HEK293T (cell line): ENCODE data around the gene ZNF155.

Experiments
- CTCF ChIA-PET: fragments of 350-600 bp; formaldehyde crosslinking; extraction: SDS; loops from one replicate; lab custom pipeline; 2021; ENCODE audit warnings: antibody characterized with exemption, inconsistent platforms; lab: Yijun Ruan, JAX
- POLR2A ChIA-PET: fragments of 350-600 bp; formaldehyde crosslinking; extraction: SDS; loops from one replicate; lab custom pipeline; 2020; ENCODE audit warnings: antibody characterized with exemption, inconsistent platforms; lab: Yijun Ruan, JAX
- DNase-seq: peaks from one replicate; pipeline ENCODE4 v3.0.0; 2012; ENCODE audit warnings: mixed read lengths; ENCODE audit errors: extremely low spot score
- ARNT ChIP-seq: fragments of 450-650 bp; IDR thresholded peaks from 2 replicates; pipeline ENCODE4 v1.6.1; 2017; ENCODE audit warnings: mild to moderate bottlenecking
- BHLHE40 ChIP-seq: fragments of 450-650 bp; IDR thresholded peaks from 2 replicates; pipeline ENCODE4 v1.6.1; 2016; ENCODE audit warnings: mild to moderate bottlenecking, moderate library complexity, borderline replicate concordance
- CTBP1 ChIP-seq: fragments of 450-650 bp; IDR thresholded peaks from 2 replicates; pipeline ENCODE4 v1.6.1; 2016; ENCODE audit warnings: borderline replicate concordance
- ELF4 ChIP-seq: fragments of 450-650 bp; IDR thresholded peaks from 2 replicates; pipeline ENCODE4 v1.6.1; 2017; ENCODE audit warnings: antibody characterized with exemption
- FOXA1 ChIP-seq: fragments of 450-650 bp; IDR thresholded peaks from 2 replicates; pipeline ENCODE4 v1.6.1; 2016; ENCODE audit warnings: mild to moderate bottlenecking
- FOXK2 ChIP-seq: fragments of 450-650 bp; IDR thresholded peaks from 2 replicates; pipeline ENCODE4 v1.6.1; 2016; ENCODE audit warnings: mild to moderate bottlenecking
- FOXM1 ChIP-seq: fragments of 450-650 bp; IDR thresholded peaks from 2 replicates; pipeline ENCODE4 v1.6.1; 2017; ENCODE audit warnings: mild to moderate bottlenecking, borderline replicate concordance
- HDGF ChIP-seq: fragments of 450-650 bp; IDR thresholded peaks from 2 replicates; pipeline ENCODE4 v1.6.1; 2017; ENCODE audit warnings: antibody characterized with exemption, borderline replicate concordance
- L3MBTL2 ChIP-seq: fragments of 450-650 bp; conservative IDR thresholded peaks from 2 replicates; pipeline ENCODE4 v1.6.1; 2016; ENCODE audit warnings: mild to moderate bottlenecking
- LEF1 ChIP-seq: fragments of 450-650 bp; IDR thresholded peaks from 2 replicates; pipeline ENCODE4 v1.6.1; 2017; ENCODE audit warnings: mild to moderate bottlenecking, borderline replicate concordance
- NFRKB ChIP-seq: fragments of 450-650 bp; IDR thresholded peaks from 2 replicates; pipeline ENCODE4 v1.6.1; 2016; ENCODE audit warnings: mild to moderate bottlenecking, moderate library complexity
- SP1 ChIP-seq: fragments of 450-650 bp; IDR thresholded peaks from 2 replicates; pipeline ENCODE4 v1.6.1; 2017
- SUZ12 ChIP-seq: fragments of 450-650 bp; IDR thresholded peaks from 2 replicates; pipeline ENCODE4 v1.6.1; 2016; ENCODE audit warnings: mild to moderate bottlenecking
- TARDBP ChIP-seq: fragments of 450-650 bp; IDR thresholded peaks from 2 replicates; pipeline ENCODE4 v1.6.1; 2016
- ZNF384 ChIP-seq: fragments of 450-650 bp; IDR thresholded peaks from 2 replicates; pipeline ENCODE4 v1.6.1; 2016
- TF ChIP-seq, protein P1 (sequence below): fragments of 450-650 bp; IDR thresholded peaks from 2 replicates; pipeline ENCODE4 v1.6.1; 2016

ZNF155 gene

DNA sequence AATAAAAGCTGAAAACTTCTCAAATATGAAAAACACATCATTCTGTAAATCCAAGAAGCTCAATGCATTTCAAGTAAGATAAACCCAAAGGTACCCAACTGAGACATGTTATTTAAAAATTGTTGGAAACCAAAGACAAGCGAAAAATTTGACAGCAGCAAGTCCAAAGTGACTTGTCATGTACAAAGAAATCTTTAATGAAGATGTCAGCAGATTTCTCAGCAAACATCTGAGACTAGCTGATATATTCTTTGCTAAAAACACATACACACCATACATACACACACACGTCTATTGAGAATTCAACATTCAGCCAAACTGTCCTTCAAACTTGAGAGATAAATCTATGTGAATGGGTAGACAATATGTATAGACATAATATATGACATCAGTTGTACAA lies 35.5 kb downstream of the ZNF155 start:
- ChIA-PET POLR2A (no interaction called here), CTCF (no interaction called here)
- TF ChIP-seq LEF1: no peak
- no peak for TF ChIP-seq FOXK2
- no peak for TF ChIP-seq L3MBTL2
- TF ChIP-seq ARNT: no peak
- TF ChIP-seq NFRKB: no peak
- no peak for TF ChIP-seq ZNF384
- TF ChIP-seq, protein P1, sequence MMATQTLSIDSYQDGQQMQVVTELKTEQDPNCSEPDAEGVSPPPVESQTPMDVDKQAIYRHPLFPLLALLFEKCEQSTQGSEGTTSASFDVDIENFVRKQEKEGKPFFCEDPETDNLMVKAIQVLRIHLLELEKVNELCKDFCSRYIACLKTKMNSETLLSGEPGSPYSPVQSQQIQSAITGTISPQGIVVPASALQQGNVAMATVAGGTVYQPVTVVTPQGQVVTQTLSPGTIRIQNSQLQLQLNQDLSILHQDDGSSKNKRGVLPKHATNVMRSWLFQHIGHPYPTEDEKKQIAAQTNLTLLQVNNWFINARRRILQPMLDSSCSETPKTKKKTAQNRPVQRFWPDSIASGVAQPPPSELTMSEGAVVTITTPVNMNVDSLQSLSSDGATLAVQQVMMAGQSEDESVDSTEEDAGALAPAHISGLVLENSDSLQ: no peak
- no peak for TF ChIP-seq FOXM1
- no peak for TF ChIP-seq BHLHE40
- no peak for TF ChIP-seq SUZ12
- TF ChIP-seq CTBP1: no peak
- TF ChIP-seq SP1: no peak
- TF ChIP-seq TARDBP: no peak
- no peak for TF ChIP-seq FOXA1
- no peak for TF ChIP-seq HDGF
- TF ChIP-seq ELF4: no peak
- DNase-seq: no peak

DNA sequence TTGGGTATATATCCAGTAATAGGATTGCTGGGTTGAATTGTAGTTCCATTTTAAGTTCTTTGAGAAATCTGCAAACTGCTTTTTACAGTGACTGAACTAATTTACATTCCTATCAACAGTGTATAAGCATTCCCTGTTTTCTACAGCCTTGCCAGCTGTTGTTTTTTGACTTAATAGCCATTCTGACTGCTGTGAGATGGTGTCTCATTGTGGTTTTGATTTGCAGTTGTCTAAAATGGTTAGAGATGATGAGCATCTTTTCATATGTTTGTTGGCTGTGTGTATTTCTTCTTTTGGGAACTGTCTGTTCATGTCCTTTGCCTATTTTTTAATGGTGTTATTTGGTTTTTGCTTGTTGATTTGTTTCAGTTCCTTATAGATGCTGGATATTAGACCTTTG lies 37.2 kb downstream of the ZNF155 start:
- no peak for TF ChIP-seq FOXM1
- TF ChIP-seq SUZ12: no peak
- no peak for TF ChIP-seq FOXA1
- no peak for TF ChIP-seq LEF1
- TF ChIP-seq ELF4: no peak
- no peak for TF ChIP-seq SP1
- TF ChIP-seq ZNF384: no peak
- TF ChIP-seq FOXK2: no peak
- TF ChIP-seq L3MBTL2: no peak
- no peak for TF ChIP-seq BHLHE40
- no peak for TF ChIP-seq CTBP1
- no peak for TF ChIP-seq NFRKB
- TF ChIP-seq HDGF: no peak
- TF ChIP-seq TARDBP: no peak
- no peak for TF ChIP-seq ARNT
- TF ChIP-seq, protein P1: no peak
- DNase-seq: no peak
- POLR2A ChIA-PET: no interaction called here
- CTCF ChIA-PET: no interaction called here

DNA sequence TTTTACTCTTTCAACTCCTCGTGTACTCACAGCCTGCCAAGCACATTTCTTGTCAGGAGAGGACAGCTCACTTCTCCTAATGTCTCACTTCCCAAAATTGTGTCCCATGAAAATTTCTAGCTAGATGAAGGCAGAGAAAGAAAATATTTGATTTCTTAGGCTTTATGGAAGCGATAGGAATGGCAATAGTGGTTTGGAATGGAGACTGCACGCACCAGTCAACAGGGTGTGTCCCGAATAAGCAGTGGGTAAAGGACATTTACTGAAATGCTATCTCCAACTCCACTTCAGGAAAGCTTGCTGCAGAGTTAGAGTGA lies 40.9 kb downstream of the ZNF155 start:
- DNase-seq: no peak
- no peak for TF ChIP-seq BHLHE40
- TF ChIP-seq ZNF384: no peak
- no peak for TF ChIP-seq FOXM1
- TF ChIP-seq SUZ12: no peak
- TF ChIP-seq FOXK2: no peak
- no peak for TF ChIP-seq ARNT
- TF ChIP-seq TARDBP: no peak
- no peak for TF ChIP-seq ELF4
- TF ChIP-seq SP1: no peak
- TF ChIP-seq CTBP1: no peak
- no peak for TF ChIP-seq FOXA1
- TF ChIP-seq, protein P1: no peak
- no peak for TF ChIP-seq LEF1
- no peak; the same call in 1 of the 2 replicates for TF ChIP-seq L3MBTL2
- TF ChIP-seq HDGF: no peak
- no peak for TF ChIP-seq NFRKB
- CTCF ChIA-PET: no interaction called here
- POLR2A ChIA-PET: interaction anchor here (0.6 to 1.2 kb wide), 4 partner anchors 23 to 198 kb away, joined by 3 to 4 read pairs (median 3); partner anchors contain the start of genes ZNF221 and ZNF283

DNA sequence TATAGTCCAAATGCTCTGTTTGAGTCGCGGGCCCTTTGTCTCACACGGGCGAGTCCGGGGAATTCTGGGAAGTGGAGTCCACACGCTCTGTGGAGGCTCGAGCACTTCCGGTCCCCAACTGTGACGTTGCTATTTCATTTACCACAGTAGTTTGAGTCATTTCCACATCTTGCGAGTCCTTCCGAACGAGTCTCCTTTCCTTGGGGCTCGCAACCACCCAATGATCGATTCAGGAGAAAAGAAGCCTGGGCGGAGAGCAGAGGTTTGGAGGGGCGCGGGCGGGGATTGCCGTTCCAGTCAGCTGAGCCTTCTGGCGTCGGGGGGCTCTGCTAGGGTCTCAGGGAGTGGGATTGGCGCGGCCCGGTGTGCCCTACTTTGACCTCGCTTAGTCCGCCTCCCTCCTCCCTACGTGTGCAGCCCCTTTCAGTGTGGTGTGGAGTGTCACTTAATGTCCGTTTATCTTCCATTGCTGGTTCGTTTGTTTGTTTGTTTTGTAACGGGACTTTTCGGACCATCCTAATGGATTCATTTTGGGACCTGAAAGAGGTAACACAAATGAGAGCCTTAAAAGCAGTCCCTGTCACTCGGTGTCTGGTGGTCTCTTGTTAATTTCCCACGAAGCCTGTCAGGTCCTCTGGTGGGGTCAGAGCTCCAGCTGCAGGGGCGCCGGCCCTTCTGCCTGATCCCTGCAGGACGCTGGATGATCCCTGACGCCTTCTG lies 41.4 kb downstream of the ZNF155 start, which contains the start of gene ZNF222:
Gene ZNF222, plus strand, starts transcription at position 163 of the 720 bp plus-strand sequence. Its CDS starts 58 bp downstream, at position 221.
- ChIA-PET POLR2A (interaction anchor here (0.6 to 1.2 kb wide), 4 partner anchors 24 to 198 kb away, joined by 3 to 4 read pairs (median 3); partner anchors contain the start of genes ZNF221 and ZNF283), CTCF (no interaction called here)
- TF ChIP-seq TARDBP: no peak
- TF ChIP-seq HDGF: no peak
- TF ChIP-seq ARNT: no peak
- TF ChIP-seq LEF1: no peak
- no peak for TF ChIP-seq FOXK2
- no peak for TF ChIP-seq FOXM1
- peak; percentile 5 for TF ChIP-seq L3MBTL2
- TF ChIP-seq ELF4: 0 out of 2 replicates have a peak, but pooled peaks have one; percentile 11
- TF ChIP-seq BHLHE40: no peak
- no peak for TF ChIP-seq FOXA1
- TF ChIP-seq, protein P1: no peak
- no peak for TF ChIP-seq CTBP1
- no peak for TF ChIP-seq SP1
- TF ChIP-seq ZNF384: no peak
- DNase-seq: peak; percentile 70

DNA sequence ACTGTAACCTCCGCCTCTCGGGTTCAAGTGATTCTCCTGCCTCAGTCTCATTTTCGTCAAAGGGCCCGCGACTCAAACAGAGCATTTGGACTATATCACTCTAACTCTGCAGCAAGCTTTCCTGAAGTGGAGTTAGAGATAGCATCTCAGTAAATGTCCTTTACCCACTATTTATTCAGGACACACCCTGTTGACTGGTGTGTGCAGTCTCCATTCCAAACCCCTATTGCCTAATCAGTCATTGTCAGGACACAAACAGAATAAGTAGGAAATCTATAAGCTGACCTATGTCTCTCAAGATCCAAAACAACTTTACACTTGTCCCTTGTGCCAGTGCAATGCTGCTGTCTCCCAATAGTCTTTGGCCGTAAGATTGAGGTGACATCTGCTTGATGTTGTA lies 42.6 kb downstream of the ZNF155 start:
- TF ChIP-seq, protein P1: no peak
- no peak for TF ChIP-seq NFRKB
- no peak for TF ChIP-seq LEF1
- no peak for TF ChIP-seq SP1
- TF ChIP-seq L3MBTL2: no peak
- TF ChIP-seq BHLHE40: no peak
- TF ChIP-seq CTBP1: no peak
- TF ChIP-seq HDGF: no peak
- TF ChIP-seq SUZ12: no peak
- TF ChIP-seq ARNT: no peak
- TF ChIP-seq ELF4: no peak
- no peak for DNase-seq
- CTCF ChIA-PET: no interaction called here
- POLR2A ChIA-PET: no interaction called here
